ENCODE data around the gene ENPP6.

- no peak for TF ChIP-seq CTCF (conservative IDR thresholded peaks at IDR 0.05; ENCODE audit: low read depth, low read length)
- TF ChIP-seq EZH2 (IDR thresholded peaks at IDR 0.05; ENCODE audit: low read length, unreplicated experiment), result no peak
- TF ChIP-seq EZH2phosphoT487 (IDR thresholded peaks at IDR 0.05; ENCODE audit: borderline replicate concordance, low read length), result no peak
These were observed 27.0 kb downstream of the ENPP6 start for GRCh38 chr4:184190711-184191110.

Measured in PC-3 (cell line).